HEK293 (cell line): Measurements from ENCODE around the gene LRCH4.

ENCODE experiments used
- EGR2 ChIP-seq: fragments of 450-650 bp; formaldehyde crosslinking; IDR thresholded peaks from 2 replicates; pipeline ENCODE4 v1.5.1; 2016; ENCODE audit warnings: low read depth, missing biosample characterization, missing genetic modification characterization
- HOXD13 ChIP-seq: sonication (generic); formaldehyde crosslinking; IDR thresholded peaks from 2 replicates; pipeline ENCODE4 v1.8.0; 2022; ENCODE audit warnings: missing genetic modification reagents, borderline replicate concordance
- KLF10 ChIP-seq: fragments of 450-650 bp; IDR thresholded peaks from 2 replicates; pipeline ENCODE4 v1.5.1; 2018; ENCODE audit warnings: missing biosample characterization, mild to moderate bottlenecking, missing genetic modification characterization
- MYNN ChIP-seq: fragments of 450-650 bp; formaldehyde crosslinking; IDR thresholded peaks from 2 replicates; pipeline ENCODE4 v1.5.1; 2016; ENCODE audit warnings: missing biosample characterization, missing genetic modification characterization, borderline replicate concordance
- OSR2 ChIP-seq: fragments of 450-650 bp; formaldehyde crosslinking; IDR thresholded peaks from 2 replicates; pipeline ENCODE4 v1.5.1; 2016; ENCODE audit warnings: missing biosample characterization, missing genetic modification characterization
- ZBTB20 ChIP-seq: fragments of 450-650 bp; formaldehyde crosslinking; IDR thresholded peaks from 2 replicates; pipeline ENCODE4 v1.5.1; 2016; ENCODE audit warnings: missing biosample characterization, missing genetic modification characterization
- ZEB2 ChIP-seq: fragments of 450-650 bp; formaldehyde crosslinking; IDR thresholded peaks from 2 replicates; pipeline ENCODE4 v1.5.1; 2016; ENCODE audit warnings: missing biosample characterization, missing genetic modification characterization
- ZFHX2 ChIP-seq: fragments of 450-650 bp; formaldehyde crosslinking; conservative IDR thresholded peaks from 2 replicates; pipeline ENCODE4 v1.5.1; 2016; ENCODE audit warnings: missing biosample characterization, missing genetic modification characterization
- ZFP3 ChIP-seq: fragments of 450-650 bp; formaldehyde crosslinking; IDR thresholded peaks from 2 replicates; pipeline ENCODE4 v1.5.1; 2016; ENCODE audit warnings: low read depth, missing biosample characterization, missing genetic modification characterization
- ZFP41 ChIP-seq: fragments of 450-650 bp; formaldehyde crosslinking; IDR thresholded peaks from 2 replicates; pipeline ENCODE4 v1.5.1; 2016; ENCODE audit warnings: missing biosample characterization, missing genetic modification characterization, borderline replicate concordance
- ZNF169 ChIP-seq: fragments of 450-650 bp; formaldehyde crosslinking; IDR thresholded peaks from 2 replicates; pipeline ENCODE4 v1.5.1; 2016; ENCODE audit warnings: missing biosample characterization, missing genetic modification characterization
- ZNF354C ChIP-seq: fragments of 450-650 bp; formaldehyde crosslinking; IDR thresholded peaks from 2 replicates; pipeline ENCODE4 v1.5.1; 2016; ENCODE audit warnings: missing biosample characterization, missing genetic modification characterization, low read depth, borderline replicate concordance
- ZNF423 ChIP-seq: fragments of 450-650 bp; formaldehyde crosslinking; IDR thresholded peaks from 2 replicates; pipeline ENCODE4 v1.5.1; 2016; ENCODE audit warnings: missing biosample characterization, missing genetic modification characterization
- ZNF544 ChIP-seq: fragments of 450-650 bp; formaldehyde crosslinking; IDR thresholded peaks from 2 replicates; pipeline ENCODE4 v1.5.0; 2017; ENCODE audit warnings: missing biosample characterization, missing genetic modification characterization
- ZNF548 ChIP-seq: fragments of 450-650 bp; formaldehyde crosslinking; IDR thresholded peaks from 2 replicates; pipeline ENCODE4 v1.5.1; 2016; ENCODE audit warnings: missing biosample characterization, missing genetic modification characterization
- ZNF626 ChIP-seq: fragments of 450-650 bp; sonication (Bioruptor Pico); formaldehyde crosslinking; IDR thresholded peaks from 2 replicates; pipeline ENCODE4 v1.5.1; 2018; ENCODE audit warnings: missing biosample characterization, missing genetic modification characterization, inconsistent platforms
- ZNF658 ChIP-seq: fragments of 450-650 bp; formaldehyde crosslinking; IDR thresholded peaks from 2 replicates; pipeline ENCODE4; 2016; ENCODE audit warnings: missing biosample characterization, missing genetic modification characterization
- TF ChIP-seq, protein P1 (sequence below): fragments of 450-650 bp; formaldehyde crosslinking; conservative IDR thresholded peaks from 2 replicates; pipeline ENCODE4 v1.5.1; 2016; ENCODE audit warnings: low read depth, missing biosample characterization, missing genetic modification characterization
- TF ChIP-seq, protein P2 (sequence below): fragments of 450-650 bp; formaldehyde crosslinking; IDR thresholded peaks from 2 replicates; pipeline ENCODE4 v1.5.1; 2016; ENCODE audit warnings: missing biosample characterization, missing genetic modification characterization
- TF ChIP-seq, protein P3 (sequence below): fragments of 450-650 bp; formaldehyde crosslinking; IDR thresholded peaks from 2 replicates; pipeline ENCODE4 v1.5.1; 2016; ENCODE audit warnings: missing biosample characterization, missing genetic modification characterization, low read depth
- TF ChIP-seq, protein P4 (sequence below): fragments of 450-650 bp; formaldehyde crosslinking; IDR thresholded peaks from 2 replicates; pipeline ENCODE4 v1.5.1; 2017; ENCODE audit warnings: missing biosample characterization, missing genetic modification characterization
- TF ChIP-seq, protein P5 (sequence below): fragments of 450-650 bp; formaldehyde crosslinking; IDR thresholded peaks from 2 replicates; pipeline ENCODE4 v1.5.1; 2016; ENCODE audit warnings: missing biosample characterization, missing genetic modification characterization
- TF ChIP-seq, protein P6 (sequence below): fragments of 450-650 bp; formaldehyde crosslinking; IDR thresholded peaks from 2 replicates; pipeline ENCODE4 v1.5.1; 2016; ENCODE audit warnings: missing biosample characterization, missing genetic modification characterization

Gene LRCH4

DNA sequence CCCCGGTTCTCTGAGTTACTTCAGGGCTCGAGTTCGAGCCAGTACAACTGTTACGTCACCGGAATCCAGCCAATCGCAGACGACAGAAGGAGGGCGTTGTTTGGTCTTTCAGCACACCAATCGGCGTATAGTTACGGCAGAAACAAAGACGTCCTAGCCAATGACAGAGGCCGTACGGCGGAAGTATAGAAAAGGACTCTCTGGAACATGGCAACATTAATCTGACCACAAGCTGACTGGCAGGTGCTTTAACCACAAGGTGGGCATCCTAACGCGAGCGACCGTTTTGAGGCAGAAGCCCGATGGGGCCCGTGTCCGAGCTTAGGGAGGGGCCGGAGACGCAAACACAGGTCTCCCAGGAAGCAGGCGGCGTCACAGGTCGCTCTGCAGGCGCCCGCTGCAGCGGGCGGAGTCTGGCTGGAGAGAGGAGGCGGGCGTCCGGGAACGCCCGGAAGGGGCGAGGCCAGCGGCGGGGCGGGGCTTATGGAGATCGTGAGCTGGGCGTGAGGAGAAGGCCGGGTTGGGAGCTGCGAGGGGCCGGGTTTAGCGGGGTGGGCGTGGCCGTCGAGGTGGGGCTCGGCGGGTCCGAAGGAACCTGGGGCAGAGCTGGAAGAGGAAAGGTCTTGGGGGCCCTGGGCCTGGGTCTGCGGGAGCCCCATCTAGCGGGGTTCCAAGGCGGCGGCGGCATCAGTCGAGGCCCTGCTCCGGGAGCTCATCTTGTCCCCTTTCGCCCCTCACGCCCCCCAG lies 26.2 kb upstream of the LRCH4 start, which contains the start of gene MOSPD3 (continued):
- TF ChIP-seq, protein P1, sequence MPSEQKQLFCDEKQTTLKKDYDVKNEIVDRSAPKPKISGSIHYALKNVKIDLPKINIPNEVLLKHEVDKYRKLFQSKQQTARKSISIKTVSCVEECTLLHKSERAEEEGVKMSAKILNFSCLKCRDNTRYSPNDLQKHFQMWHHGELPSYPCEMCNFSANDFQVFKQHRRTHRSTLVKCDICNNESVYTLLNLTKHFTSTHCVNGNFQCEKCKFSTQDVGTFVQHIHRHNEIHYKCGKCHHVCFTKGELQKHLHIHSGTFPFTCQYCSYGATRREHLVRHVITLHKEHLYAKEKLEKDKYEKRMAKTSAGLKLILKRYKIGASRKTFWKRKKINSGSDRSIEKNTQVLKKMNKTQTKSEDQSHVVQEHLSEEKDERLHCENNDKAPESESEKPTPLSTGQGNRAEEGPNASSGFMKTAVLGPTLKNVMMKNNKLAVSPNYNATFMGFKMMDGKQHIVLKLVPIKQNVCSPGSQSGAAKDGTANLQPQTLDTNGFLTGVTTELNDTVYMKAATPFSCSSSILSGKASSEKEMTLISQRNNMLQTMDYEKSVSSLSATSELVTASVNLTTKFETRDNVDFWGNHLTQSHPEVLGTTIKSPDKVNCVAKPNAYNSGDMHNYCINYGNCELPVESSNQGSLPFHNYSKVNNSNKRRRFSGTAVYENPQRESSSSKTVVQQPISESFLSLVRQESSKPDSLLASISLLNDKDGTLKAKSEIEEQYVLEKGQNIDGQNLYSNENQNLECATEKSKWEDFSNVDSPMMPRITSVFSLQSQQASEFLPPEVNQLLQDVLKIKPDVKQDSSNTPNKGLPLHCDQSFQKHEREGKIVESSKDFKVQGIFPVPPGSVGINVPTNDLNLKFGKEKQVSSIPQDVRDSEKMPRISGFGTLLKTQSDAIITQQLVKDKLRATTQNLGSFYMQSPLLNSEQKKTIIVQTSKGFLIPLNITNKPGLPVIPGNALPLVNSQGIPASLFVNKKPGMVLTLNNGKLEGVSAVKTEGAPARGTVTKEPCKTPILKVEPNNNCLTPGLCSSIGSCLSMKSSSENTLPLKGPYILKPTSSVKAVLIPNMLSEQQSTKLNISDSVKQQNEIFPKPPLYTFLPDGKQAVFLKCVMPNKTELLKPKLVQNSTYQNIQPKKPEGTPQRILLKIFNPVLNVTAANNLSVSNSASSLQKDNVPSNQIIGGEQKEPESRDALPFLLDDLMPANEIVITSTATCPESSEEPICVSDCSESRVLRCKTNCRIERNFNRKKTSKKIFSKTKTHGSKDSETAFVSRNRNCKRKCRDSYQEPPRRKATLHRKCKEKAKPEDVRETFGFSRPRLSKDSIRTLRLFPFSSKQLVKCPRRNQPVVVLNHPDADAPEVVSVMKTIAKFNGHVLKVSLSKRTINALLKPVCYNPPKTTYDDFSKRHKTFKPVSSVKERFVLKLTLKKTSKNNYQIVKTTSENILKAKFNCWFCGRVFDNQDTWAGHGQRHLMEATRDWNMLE (tag by site-specific recombination) = no peak
- no peak for TF ChIP-seq ZNF544 (tag by site-specific recombination)
- no peak for TF ChIP-seq ZFHX2 (tag by site-specific recombination)
- no peak for TF ChIP-seq MYNN (tag by site-specific recombination)
- TF ChIP-seq, protein P2, sequence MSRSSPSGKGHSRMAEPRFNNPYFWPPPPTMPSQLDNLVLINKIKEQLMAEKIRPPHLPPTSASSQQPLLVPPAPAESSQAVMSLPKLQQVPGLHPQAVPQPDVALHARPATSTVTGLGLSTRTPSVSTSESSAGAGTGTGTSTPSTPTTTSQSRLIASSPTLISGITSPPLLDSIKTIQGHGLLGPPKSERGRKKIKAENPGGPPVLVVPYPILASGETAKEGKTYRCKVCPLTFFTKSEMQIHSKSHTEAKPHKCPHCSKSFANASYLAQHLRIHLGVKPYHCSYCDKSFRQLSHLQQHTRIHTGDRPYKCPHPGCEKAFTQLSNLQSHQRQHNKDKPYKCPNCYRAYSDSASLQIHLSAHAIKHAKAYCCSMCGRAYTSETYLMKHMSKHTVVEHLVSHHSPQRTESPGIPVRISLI = no peak
- TF ChIP-seq, protein P3, sequence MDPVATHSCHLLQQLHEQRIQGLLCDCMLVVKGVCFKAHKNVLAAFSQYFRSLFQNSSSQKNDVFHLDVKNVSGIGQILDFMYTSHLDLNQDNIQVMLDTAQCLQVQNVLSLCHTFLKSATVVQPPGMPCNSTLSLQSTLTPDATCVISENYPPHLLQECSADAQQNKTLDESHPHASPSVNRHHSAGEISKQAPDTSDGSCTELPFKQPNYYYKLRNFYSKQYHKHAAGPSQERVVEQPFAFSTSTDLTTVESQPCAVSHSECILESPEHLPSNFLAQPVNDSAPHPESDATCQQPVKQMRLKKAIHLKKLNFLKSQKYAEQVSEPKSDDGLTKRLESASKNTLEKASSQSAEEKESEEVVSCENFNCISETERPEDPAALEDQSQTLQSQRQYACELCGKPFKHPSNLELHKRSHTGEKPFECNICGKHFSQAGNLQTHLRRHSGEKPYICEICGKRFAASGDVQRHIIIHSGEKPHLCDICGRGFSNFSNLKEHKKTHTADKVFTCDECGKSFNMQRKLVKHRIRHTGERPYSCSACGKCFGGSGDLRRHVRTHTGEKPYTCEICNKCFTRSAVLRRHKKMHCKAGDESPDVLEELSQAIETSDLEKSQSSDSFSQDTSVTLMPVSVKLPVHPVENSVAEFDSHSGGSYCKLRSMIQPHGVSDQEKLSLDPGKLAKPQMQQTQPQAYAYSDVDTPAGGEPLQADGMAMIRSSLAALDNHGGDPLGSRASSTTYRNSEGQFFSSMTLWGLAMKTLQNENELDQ (tag by site-specific recombination) = no peak
- peak; percentile 64; the same call in 1 of the 2 replicates for TF ChIP-seq ZEB2 (tag by site-specific recombination)
- TF ChIP-seq KLF10 = peak; percentile 91
- TF ChIP-seq OSR2 (tag by site-specific recombination) = no peak
- TF ChIP-seq, protein P4, sequence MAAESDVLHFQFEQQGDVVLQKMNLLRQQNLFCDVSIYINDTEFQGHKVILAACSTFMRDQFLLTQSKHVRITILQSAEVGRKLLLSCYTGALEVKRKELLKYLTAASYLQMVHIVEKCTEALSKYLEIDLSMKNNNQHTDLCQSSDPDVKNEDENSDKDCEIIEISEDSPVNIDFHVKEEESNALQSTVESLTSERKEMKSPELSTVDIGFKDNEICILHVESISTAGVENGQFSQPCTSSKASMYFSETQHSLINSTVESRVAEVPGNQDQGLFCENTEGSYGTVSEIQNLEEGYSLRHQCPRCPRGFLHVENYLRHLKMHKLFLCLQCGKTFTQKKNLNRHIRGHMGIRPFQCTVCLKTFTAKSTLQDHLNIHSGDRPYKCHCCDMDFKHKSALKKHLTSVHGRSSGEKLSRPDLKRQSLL (tag by site-specific recombination) = no peak
- no peak for TF ChIP-seq ZNF354C
- no peak for TF ChIP-seq ZNF658
- TF ChIP-seq, protein P5, sequence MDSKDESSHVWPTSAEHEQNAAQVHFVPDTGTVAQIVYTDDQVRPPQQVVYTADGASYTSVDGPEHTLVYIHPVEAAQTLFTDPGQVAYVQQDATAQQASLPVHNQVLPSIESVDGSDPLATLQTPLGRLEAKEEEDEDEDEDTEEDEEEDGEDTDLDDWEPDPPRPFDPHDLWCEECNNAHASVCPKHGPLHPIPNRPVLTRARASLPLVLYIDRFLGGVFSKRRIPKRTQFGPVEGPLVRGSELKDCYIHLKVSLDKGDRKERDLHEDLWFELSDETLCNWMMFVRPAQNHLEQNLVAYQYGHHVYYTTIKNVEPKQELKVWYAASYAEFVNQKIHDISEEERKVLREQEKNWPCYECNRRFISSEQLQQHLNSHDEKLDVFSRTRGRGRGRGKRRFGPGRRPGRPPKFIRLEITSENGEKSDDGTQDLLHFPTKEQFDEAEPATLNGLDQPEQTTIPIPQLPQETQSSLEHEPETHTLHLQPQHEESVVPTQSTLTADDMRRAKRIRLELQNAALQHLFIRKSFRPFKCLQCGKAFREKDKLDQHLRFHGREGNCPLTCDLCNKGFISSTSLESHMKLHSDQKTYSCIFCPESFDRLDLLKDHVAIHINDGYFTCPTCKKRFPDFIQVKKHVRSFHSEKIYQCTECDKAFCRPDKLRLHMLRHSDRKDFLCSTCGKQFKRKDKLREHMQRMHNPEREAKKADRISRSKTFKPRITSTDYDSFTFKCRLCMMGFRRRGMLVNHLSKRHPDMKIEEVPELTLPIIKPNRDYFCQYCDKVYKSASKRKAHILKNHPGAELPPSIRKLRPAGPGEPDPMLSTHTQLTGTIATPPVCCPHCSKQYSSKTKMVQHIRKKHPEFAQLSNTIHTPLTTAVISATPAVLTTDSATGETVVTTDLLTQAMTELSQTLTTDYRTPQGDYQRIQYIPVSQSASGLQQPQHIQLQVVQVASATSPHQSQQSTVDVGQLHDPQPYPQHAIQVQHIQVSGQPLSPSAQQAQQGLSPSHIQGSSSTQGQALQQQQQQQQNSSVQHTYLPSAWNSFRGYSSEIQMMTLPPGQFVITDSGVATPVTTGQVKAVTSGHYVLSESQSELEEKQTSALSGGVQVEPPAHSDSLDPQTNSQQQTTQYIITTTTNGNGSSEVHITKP (tag by site-specific recombination) = no peak
- TF ChIP-seq ZNF548 = no peak
- TF ChIP-seq ZNF626 = no peak
- no peak for TF ChIP-seq ZNF169 (tag by site-specific recombination)
- TF ChIP-seq, protein P6, sequence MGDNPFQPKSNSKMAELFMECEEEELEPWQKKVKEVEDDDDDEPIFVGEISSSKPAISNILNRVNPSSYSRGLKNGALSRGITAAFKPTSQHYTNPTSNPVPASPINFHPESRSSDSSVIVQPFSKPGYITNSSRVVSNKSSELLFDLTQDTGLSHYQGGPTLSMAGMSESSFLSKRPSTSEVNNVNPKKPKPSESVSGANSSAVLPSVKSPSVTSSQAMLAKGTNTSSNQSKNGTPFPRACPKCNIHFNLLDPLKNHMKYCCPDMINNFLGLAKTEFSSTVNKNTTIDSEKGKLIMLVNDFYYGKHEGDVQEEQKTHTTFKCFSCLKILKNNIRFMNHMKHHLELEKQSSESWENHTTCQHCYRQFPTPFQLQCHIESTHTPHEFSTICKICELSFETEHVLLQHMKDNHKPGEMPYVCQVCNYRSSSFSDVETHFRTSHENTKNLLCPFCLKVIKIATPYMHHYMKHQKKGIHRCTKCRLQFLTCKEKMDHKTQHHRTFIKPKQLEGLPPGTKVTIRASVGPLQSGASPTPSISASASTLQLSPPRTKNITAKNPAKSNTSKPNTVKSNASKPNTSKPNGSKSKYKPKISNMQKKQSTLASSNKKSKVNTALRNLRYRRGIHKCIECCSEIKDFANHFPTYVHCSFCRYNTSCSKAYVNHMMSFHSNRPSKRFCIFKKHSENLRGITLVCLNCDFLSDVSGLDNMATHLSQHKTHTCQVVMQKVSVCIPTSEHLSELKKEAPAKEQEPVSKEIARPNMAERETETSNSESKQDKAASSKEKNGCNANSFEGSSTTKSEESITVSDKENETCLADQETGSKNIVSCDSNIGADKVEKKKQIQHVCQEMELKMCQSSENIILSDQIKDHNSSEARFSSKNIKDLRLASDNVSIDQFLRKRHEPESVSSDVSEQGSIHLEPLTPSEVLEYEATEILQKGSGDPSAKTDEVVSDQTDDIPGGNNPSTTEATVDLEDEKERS = no peak
- TF ChIP-seq ZNF423 (tag by site-specific recombination) = no peak
- peak; percentile 25; the same call in 1 of the 2 replicates for TF ChIP-seq ZBTB20
- TF ChIP-seq EGR2 (tag by site-specific recombination) = no peak
- TF ChIP-seq ZFP3 = no peak
- no peak for TF ChIP-seq HOXD13
- TF ChIP-seq ZFP41 (tag by site-specific recombination) = no peak
